ENCODE measurements around the gene CLSTN2. TPM values are rescaled to one million over a fixed set of nuclear protein-coding genes. Genes with fewer than 3 reads are reported as not detected.

Gene CLSTN2
- total RNA-seq, 1 donor from 2014 or later: 1.6 TPM

DNA sequence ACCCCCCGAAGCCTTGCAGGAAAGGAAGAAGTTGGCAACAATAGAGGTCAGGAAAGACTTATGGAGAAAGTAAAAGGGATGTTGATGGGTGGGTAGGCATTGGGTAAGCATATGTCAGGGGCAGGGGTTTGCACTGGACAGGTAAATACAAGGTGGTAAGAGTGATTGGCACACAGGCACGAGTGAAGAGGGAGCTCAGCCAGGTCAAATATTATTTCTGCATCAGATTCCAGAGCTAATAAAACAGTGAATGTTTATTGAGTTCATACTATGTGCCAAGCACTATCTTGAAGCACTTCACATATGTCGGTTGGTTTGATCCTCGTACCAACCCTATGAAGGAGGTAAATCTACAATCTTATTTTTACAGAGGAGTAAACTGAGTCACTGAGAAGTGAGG lies 6.6 kb downstream of the CLSTN2 start:
- DNase-seq (ENCODE audit: extremely low read depth, low read depth, low spot score): no peak

- no peak for DNase-seq (ENCODE audit: extremely low read depth, low read depth, low spot score)
These were observed 9.4 kb downstream of the CLSTN2 start for GRCh38 chr3:139944256-139944910.

DNA sequence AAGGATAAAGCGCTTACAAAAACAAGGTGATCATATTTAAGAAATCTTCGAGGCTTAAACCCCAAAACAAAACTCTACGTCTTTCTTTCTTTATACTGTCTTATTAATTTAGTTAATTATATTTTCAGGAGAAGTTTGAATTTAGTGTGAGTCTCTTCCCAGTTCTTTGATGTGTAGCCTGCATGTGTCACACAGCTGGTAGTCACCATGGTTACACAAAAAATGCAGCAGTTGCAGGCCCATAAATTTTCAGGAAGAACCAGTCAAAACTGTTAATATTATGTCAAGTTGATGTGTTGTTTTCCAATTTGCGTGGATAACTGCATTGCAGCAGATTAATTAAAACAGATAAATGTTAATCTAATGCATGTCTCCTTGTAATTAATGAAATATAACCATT lies 10.4 kb downstream of the CLSTN2 start:
- no peak for DNase-seq (ENCODE audit: extremely low read depth, low read depth, low spot score)

- DNase-seq (ENCODE audit: extremely low read depth, low read depth, low spot score): no peak
These were observed 11.0 kb downstream of the CLSTN2 start for GRCh38 chr3:139945942-139946341.

DNA sequence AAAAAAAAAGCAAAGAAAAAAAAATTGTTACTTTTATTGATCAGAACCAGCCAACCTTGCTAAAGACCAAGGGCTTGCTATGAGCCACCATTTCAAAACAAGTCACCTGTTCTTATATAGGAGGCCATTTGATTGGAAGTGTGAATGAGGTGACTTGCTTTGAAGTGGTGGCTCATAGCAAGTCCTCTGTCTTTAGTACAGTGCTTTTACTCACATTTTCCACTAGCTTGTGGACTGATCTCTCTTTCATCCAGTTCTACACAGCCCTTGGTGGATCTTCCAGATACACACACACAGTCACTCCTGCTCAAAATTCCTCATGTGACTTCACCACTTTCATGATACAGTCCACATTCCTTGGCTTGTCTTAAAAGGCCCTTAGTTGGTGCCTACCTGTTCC lies 13.5 kb downstream of the CLSTN2 start:
- no peak for DNase-seq (ENCODE audit: extremely low read depth, low read depth, low spot score)

GRCh38 chr3:139948898-139949297 lies 13.9 kb downstream of the CLSTN2 start:
- no peak for DNase-seq (ENCODE audit: extremely low read depth, low read depth, low spot score)

- no peak for DNase-seq (ENCODE audit: extremely low read depth, low read depth, low spot score)
These were observed 18.3 kb downstream of the CLSTN2 start for GRCh38 chr3:139953131-139953910.

GRCh38 chr3:139954146-139954860 lies 19.3 kb downstream of the CLSTN2 start:
- DNase-seq (ENCODE audit: extremely low read depth, low read depth, low spot score): no peak

DNA sequence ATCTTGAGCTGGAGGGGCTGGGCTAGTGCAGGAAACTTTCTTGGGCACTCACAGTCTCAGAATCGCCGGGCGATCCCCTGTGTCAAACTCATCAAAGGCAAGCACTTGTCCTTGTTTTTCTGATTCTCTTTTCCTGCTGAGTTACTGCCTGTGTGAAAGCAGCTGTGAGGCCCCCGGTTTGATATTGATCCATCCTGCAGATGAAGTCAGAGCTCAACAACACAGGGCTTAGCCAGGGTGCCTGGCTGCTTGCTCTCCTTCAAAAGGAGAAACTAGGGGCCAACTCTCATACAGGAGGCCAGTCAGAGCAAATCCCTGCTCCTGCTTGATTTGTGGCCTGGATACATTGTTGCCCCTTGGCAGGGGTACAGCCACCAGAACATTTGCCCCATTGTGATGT lies 22.9 kb downstream of the CLSTN2 start:
- no peak for DNase-seq (ENCODE audit: extremely low read depth, low read depth, low spot score)

- no peak for DNase-seq (ENCODE audit: extremely low read depth, low read depth, low spot score)
These were observed 34.4 kb downstream of the CLSTN2 start for GRCh38 chr3:139969386-139969785.

GRCh38 chr3:139970526-139970925 lies 35.5 kb downstream of the CLSTN2 start:
- DNase-seq (ENCODE audit: extremely low read depth, low read depth, low spot score): no peak

GRCh38 chr3:139974809-139975425 lies 39.9 kb downstream of the CLSTN2 start:
- no peak for DNase-seq (ENCODE audit: extremely low read depth, low read depth, low spot score)

GRCh38 chr3:139975594-139976365 lies 40.8 kb downstream of the CLSTN2 start:
- no peak for DNase-seq (ENCODE audit: extremely low read depth, low read depth, low spot score)

DNA sequence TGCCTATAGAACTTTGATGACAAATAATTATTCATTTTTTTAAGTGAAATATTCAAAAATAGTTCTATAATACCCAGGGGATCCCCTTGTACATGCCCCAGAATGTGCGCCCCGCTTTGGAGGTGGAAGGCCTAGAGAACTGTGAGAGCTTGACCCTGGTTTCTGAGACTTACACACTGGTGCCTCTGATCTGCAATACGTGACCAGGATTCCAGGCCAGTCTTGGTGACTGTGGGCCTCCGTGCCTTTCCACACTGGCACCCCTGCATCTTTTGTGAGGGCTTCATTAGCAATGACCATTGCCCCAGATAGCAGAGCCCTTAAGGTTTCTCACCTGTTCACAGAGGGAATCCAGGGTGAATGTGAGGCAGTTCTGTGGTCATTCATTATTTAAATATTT lies 44.0 kb downstream of the CLSTN2 start:
- no peak for DNase-seq (ENCODE audit: extremely low read depth, low read depth, low spot score)

- no peak for DNase-seq (ENCODE audit: extremely low read depth, low read depth, low spot score)
These were observed 45.0 kb downstream of the CLSTN2 start for GRCh38 chr3:139979991-139980390.

- no peak for DNase-seq (ENCODE audit: extremely low read depth, low read depth, low spot score)
These were observed 47.4 kb downstream of the CLSTN2 start for GRCh38 chr3:139982404-139982803.

DNA sequence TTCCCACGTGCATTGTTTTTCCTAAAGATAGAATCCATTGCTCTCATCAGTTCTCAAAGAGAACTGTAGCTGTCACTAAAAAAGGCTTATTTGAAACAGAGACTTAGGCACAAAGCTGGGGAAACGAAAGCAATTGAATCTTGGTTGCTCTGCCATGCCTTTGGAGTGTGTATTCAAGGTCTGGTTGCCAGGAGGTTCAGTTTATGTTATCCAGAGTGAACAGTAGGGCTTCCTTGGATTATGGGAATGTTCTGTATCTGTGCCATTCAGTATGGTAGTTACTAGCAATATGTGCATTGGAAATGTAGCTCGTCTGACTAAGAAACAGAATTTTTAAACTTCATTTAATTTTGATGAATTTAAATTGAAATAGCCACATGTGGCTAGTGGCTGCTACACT lies 50.6 kb downstream of the CLSTN2 start:
- DNase-seq (ENCODE audit: extremely low read depth, low read depth, low spot score): no peak

DNA sequence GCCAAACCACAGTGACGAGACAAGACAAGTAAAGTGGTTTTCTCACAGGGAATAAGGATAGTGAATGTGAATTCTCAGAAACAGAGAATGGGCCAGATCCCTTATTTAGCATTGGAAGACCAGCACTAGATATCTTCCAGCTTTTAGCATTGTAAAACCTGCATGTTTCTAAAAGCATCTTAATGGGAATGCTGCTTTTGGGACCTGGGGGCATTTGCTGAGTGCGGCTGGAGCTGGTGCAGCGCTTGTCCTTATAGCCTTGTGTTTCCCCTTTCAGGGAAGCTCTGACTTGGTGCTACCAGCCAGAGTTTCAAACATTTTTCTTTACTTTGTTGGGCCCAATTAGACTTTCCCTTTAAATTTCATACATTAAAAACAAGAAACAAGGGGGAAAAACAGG lies 52.9 kb downstream of the CLSTN2 start:
- DNase-seq (ENCODE audit: extremely low read depth, low read depth, low spot score): no peak

DNA sequence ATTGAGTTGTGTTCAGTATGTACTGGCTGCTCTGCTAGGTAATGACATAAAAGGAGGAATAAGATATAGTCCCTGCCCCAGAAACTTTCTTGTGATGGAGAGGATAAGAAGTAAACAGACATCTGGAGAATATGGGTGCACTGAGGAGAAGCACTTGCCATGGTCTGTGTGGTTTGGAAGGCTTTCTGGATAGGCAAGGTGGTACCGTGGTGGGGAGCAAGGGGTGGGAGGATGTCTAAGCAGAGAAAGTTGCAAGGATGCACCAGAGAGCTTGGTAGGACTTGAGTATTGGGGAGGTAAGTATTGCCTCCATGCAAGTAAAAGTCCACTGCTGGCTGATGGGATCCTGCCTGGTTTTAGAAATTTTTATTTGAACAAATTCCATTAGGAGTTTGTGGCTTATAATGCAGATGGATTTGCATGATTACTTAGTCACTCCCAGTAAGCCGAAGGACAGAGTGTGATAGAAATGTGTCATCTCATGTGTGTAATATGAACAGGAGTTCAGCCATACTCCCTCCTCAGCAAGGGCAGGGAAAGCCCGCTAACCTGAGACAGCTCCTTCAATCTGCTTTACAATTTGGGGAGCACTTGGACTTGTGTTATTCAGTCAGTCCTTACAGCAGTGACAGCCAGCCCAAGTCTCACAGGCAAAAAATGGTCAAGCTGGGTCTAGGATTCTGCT lies 53.6 kb downstream of the CLSTN2 start:
- no peak for DNase-seq (ENCODE audit: extremely low read depth, low read depth, low spot score)

- no peak for DNase-seq (ENCODE audit: extremely low read depth, low read depth, low spot score)
These were observed 59.9 kb downstream of the CLSTN2 start for GRCh38 chr3:139994891-139995290.
